Astrocyte of the spinal cord (primary cell): ENCODE results near the gene UCK1.

ENCODE experiments used
- DNase-seq: peaks from one replicate; pipeline ENCODE4 v3.0.0; 2011; ENCODE audit warnings: low read depth, low spot score
- H3K4me3 ChIP-seq: 2 replicates; pipeline ENCODE4 v1.5.1; 2011; ENCODE audit warnings: low read depth, mild to moderate bottlenecking, low read length, moderate library complexity
- CTCF ChIP-seq: IDR thresholded peaks from 2 replicates; pipeline ENCODE4 v1.5.1; 2012; ENCODE audit warnings: low read depth, mild to moderate bottlenecking, low read length, inconsistent platforms
- in situ Hi-C: cut with HindIII; loops from 2 replicates; pipeline ENCODE4 v1.10.0; 2017; ENCODE audit warnings: low sequenced_read_pairs

UCK1 gene

GRCh38 chr9:131530920-131531832, at the start of gene UCK1:
Gene UCK1, minus strand, starts transcription at chr9:131531263. Its CDS starts 89 bp downstream, at chr9:131531174.
- in situ Hi-C loops: no loop called here
- peak; percentile 75 for DNase-seq
- TF ChIP-seq CTCF: no peak
- peak within 1 kb of the TSS; percentile 71 for H3K4me3 ChIP-seq

GRCh38 chr9:131580358-131580757, 49.3 kb upstream of the UCK1 start:
- no peak for DNase-seq
- no peak for TF ChIP-seq CTCF
- no peak overlapping the region for H3K4me3 ChIP-seq
- in situ Hi-C loops: no loop called here

- no peak overlapping the region for H3K4me3 ChIP-seq
- in situ Hi-C loops: no loop called here
- no peak for DNase-seq
- TF ChIP-seq CTCF: no peak
Measured at GRCh38 chr9:131579789-131580211, 48.7 kb upstream of the UCK1 start.

GRCh38 chr9:131578731-131579504, 47.9 kb upstream of the UCK1 start:
- H3K4me3 ChIP-seq: no peak overlapping the region
- no peak for DNase-seq
- TF ChIP-seq CTCF: no peak
- in situ Hi-C loops: no loop called here

GRCh38 chr9:131578021-131578420, 47.0 kb upstream of the UCK1 start:
- no peak for DNase-seq
- H3K4me3 ChIP-seq: no peak overlapping the region
- no peak for TF ChIP-seq CTCF

More at GRCh38 chr9:131578021-131578420, 47.0 kb upstream of the UCK1 start:
- in situ Hi-C loops: no loop called here
